ACHN (cell line): ENCODE measurements around the gene LRRC49.
"Not testable (repeated sequence)": the region's sequence is repeated elsewhere in the genome, so short reads cannot be mapped to it uniquely, and the experiment has no call there.

Experiments
- DNase-seq: peaks from one replicate; pipeline ENCODE4 v3.0.0-alpha.2; 2015
- in situ Hi-C: cut with HindIII; loops from 2 replicates; pipeline ENCODE4 v1.10.0; 2017; ENCODE audit warnings: low sequenced_read_pairs, low pct_ligation_motif_present, low pct_unique_long_range_greater_than_20kb

LRRC49 gene

DNA sequence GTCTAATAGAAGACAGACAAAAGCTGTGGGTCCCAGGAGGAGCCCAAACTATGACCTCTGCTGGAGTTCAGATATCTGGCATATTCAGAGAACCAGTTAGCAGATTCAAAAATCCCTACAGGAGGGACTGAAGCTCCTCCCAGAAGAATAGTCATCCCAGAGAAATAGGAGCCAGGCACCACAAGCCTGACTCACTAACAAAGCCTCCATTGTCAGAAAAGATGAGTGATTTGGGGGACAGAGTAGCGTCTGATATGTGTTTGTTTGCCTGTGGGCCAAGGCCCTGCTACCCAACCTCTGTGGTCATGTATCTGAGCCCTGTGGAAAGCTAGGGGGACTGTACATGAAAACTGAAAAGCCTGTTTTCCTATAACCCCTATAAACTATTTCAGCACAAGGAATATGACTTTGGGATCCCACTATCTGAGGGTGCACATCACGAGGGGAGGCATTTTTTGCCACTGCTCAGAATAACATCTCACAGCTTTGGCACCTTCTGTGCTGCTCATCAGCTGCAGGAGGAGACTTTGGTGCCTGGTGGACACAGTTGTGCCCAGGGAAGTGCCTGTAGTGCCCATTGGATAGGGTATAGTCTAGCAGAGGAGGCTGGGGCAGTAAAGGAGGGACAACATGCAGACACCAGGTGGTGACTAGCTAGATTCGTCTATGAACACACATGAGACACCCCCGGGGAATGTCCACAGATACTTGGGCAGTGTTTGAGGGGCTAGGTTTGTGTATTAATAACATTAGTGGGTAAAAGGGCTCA is 29.0 kb upstream of the LRRC49 start:
- DNase-seq = peak; percentile 45
- in situ Hi-C loops = no loop called here

DNA sequence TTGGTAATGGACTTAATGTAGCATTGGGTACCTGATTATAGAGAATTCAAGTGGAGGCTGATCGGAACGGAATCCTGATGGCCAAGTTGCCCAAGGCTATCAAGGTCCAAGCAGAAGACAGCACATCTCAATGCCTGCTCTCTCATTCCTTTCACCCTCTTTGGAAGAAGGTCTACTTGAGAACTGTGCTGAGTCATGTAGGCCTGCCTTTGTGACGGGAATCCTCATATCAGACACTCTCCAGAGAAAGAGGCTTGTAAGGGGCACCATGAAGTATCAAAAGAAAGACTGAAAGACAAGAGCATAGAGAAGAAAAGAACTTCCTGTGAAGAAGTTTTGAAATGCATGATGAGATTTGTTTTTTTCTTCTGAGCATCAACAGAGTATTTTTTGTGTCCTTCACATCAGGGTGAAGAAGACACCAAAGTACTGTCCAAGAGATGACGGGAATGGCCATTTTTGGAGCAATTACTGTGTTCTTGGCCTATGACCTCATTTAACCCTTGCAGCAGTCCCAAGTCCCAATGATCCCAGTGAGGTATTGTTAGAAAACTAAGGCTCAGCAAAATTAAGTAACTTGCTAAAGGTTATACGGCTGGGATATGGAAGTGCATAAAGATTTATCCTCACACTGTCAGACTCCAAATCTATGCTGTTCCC is 25.5 kb upstream of the LRRC49 start:
- in situ Hi-C loops = no loop called here
- no peak for DNase-seq

DNA sequence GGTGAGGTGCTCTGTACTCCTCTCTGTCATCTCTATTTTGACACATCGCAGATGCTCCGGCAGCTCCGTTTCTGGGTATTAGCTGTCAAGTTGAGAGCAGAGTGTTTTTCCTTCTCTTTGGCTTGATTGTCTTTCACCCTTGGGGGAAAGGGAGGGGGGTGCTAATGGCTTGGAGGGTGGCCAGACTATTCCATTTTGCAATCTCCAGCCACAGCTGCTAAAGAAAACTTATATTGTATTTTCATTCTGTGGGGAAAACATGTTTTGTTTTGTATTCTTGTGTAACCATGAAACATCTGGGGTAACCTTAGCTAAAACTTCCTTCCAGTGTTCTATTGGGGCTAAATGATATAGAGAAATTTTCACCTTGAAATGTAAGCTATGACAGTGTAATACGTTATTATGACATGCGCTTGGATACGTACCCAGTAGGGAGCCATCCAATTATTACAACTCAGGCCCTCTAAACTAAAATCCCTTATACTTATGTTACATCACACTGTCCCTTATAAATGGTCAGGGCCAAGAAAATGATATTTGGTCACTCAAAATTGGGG is 24.6 kb upstream of the LRRC49 start:
- in situ Hi-C loops = no loop called here
- no peak for DNase-seq

DNA sequence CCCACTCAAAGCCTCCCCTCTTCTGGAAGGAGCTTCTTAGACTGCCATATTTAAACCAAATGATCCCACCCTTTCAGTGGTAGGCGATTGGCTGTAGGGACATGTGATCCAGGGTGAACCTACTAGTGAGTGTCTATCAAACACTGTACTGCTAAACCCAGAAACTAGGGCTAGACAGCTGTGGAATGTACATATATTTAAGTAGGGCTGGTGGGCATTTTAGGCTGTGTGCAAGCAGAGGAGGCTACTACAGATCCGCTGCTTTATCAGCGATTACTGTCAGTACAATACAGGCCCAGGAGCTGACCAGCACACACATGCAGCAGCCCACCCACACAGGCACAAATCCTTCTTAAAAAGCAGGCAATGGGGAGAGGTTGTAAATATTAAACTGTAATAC is 23.3 kb upstream of the LRRC49 start:
- no peak for DNase-seq
- in situ Hi-C loops = no loop called here

DNA sequence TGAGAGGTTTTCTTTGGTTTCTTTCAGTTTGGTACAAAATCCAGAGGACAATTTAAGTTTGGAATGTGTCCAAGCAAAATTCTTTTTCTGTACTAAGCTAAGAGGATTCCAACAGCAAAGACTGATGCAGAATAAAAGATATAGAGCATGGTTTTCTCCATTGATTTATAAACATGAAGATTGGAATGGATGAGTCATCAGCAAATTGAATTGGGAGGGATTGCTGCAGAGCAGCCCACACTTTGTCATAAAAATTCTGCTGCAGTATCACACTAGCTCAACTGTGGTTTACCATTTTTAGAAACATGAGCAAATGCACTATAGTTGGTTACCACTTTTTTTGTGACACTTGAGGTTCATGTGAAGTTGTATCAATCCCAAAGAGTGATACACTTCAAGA is 22.6 kb upstream of the LRRC49 start:
- DNase-seq = no peak
- in situ Hi-C loops = no loop called here

DNA sequence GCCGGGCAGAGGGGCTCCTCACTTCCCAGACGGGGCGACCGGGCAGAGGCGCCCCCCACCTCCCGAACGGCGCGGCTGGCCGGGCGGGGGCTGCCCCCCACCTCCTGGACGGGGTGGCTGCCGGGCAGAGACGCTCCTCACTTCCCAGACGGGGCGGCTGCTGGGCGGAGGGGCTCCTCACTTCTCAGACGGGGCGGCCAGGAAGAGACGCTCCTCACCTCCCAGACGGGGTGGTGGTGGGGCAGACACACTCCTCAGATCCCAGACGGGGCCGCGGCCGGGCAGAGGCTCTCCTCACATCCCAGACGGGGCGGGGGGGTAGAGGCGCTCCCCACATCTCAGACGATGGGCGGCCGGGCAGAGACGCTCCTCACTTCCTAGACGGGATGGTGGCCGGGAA is 21.1 kb upstream of the LRRC49 start:
- DNase-seq, in situ Hi-C loops: not testable (repeated sequence)

DNA sequence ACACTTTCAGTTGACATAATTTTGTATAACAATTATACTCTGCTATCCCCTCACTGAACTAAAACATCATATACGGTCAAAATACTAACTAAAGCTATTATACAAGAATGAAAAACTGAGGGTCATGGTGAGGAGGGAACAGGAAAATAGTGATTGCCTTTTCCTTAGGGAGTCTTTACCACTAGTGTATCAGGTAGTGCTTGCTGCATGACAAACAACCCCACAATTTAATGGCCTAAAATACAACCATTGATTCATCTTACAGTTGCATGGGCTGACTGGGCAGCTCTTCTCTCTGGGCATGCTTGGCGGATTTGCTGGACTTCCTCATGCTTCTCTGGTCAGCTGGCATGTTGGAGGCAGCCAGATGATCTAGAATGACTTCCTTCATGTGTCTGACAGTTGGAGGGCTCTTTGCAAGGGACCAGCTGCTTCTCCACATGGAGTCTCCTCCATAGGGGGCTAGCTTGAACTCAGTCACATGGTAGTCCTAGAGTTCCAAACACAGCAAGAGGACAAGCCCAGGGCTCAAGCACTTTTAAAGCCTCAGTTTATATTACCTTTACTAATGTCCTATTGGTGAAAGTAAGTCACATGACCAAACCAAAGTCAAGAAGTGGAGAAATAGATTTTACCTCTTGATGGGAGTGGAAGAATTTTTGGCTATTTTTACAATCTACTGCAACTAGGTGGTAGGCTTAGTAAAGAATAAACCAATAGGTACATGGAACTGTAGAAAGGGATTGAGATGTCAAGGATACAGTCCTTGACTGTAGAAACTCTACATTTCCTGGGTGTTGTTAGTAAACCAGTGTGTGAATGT is 19.2 kb upstream of the LRRC49 start:
- in situ Hi-C loops = no loop called here
- DNase-seq = no peak

DNA sequence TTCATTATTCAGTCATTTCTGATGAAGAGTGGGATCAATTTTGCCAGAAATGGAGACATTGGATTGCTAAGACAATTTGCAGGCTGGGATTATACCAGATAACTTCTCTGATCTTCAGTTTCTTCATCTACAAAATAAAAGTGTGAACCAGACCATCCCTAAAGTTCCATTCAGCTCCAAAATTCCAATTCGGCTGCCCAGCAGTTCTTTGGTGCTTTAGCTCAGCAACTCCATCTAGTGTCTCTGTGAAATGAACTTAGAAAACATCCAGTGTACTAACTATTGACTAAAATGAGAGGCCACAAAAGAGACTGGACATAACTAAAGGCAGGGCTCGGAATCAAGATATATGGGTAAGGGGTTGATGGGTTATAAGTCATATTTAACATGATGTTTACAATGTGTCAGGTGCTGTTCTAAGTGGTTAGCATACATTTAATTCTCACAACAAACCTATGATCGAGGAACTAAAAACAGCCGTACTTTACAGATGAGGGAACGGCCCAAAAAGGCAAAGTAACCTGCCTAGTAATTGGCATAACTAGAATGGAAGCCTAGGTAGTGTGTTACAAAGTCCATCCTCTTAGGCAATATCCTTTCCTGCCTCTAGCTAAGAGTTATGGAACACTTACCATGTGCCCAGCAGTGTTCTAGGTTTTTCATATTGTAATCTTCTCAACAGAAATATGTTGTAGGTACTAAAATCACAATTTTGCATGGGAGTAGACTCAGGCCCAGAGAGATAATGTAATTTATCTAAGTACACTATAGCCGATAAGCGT is 17.4 kb upstream of the LRRC49 start:
- in situ Hi-C loops = no loop called here
- DNase-seq = peak; percentile 42

DNA sequence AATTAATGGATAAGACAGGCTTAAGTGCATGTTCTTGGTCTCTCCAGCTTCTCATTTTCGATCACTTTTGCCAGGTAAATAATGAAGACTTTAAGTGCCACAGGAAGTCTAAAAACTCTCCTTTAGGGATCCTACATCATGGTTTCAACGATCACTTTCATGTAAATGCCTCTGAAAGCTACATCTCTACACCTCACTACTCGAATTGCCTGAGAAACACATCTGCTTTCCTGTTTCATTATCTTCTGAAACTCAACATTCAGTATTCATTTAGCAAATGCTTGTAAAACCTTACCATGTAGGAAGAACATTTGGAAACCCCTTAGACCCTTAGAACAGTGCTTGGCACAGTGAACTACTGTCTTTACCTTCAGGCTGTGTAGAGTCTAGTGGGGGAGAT is 16.6 kb upstream of the LRRC49 start:
- in situ Hi-C loops = no loop called here
- no peak for DNase-seq

DNA sequence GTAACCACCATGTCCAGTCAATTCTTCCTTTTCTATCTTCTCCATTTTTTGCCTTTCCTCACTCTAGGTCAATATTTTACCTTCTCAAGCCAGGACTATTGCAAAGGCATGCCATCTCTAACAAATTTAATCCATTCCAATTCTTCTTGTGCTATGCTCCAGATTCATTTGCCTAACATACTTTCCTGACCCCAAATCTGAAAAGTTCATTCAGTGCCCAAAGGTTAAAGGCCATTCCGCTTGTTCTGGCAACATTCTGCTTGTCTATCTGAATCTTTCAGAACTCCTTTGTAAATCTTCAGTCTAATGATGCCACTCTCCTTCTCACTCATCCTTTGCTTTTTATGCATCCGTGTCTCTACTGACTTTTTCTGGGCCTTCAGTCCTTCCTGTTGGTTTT is 15.9 kb upstream of the LRRC49 start:
- in situ Hi-C loops = no loop called here
- DNase-seq = no peak

DNA sequence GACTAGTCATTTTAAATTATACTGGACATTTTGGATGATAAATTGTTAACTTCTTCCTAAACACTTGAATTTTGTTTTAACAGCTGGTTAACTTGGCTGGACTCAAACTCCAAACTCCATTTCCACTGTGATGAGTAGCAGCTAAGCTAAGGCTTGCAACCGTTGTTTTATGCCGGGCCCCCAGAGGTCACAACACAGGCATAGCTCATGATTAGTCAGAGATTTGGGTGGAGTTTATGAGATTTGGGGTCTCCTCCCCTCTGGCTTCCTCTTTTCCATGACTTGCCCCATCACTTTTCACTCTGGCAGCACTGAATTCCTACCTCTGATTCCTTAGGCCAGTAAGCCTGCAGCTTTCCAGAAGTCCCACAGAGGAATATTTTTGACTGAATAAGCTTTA is 13.2 kb upstream of the LRRC49 start:
- DNase-seq = no peak
- in situ Hi-C loops = no loop called here

DNA sequence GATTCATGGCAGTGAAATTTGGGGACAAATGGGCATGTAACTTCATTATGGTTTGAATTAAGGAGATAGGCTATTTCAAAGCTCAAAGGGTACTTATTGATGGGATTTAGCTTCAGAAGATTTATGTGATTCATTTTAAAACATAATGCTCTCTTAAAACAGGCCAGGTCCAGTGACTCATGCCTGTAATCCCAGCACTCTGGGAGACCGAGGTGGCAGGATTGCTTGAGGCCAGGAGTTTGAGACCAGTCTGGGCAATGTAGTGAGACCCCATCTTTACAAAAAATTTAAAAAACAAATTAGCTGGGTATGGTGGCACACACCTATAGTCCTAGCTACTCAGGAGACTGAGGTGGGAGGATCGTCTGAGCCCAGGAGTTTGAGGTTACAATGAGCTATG is 11.8 kb upstream of the LRRC49 start:
- in situ Hi-C loops = no loop called here
- no peak for DNase-seq

DNA sequence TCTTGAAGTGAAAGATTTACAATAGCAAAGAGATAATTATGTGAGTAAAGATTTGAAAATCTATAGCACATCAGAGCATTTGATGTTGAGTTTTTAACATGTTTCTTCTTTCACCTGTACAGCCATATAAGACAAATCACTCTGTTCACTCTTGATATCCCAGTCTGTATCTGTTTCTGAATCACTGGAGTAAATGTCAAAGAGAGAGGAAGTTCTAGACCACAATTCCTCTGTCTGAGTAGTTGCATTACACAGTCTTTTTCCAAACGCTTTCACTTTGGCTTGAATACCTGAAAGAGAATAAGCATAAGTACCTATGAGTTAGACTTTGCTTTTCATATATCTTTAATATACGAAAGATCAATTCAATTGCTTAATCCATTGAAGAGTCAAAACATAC is 10.3 kb upstream of the LRRC49 start:
- DNase-seq = no peak
- in situ Hi-C loops = no loop called here

DNA sequence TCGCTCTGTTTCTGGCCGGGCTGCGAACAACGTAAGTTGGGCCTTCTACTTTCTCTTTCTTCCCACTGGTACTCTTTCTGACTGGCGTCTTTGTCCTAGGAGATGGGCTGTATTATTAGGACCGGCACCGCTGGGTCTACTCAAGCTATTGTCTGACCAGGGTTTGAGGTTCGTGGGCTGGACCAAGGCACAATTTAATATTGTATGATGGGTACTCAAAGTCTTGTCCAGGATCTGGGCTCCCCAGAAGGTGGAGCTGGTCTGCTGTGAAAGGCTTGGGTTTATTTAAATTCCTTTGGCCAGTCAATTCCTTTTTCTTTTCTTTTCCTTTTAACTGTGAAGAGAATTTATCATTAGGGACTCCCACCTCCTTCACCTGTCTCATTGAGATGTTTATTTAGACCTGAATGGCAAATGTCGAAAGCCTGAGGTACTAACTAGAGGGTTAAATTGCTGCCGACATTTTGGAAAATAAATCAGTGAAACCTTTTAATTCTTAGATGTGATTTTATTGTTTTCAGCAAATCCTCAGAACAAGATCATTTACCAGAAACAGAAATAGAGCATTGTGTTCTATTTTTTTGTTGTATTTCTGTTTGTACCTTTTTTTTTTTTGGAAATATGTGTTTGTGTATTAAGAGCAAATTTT is 410 bp downstream of the LRRC49 start:
- in situ Hi-C loops = no loop called here
- peak; percentile 60 for DNase-seq

DNA sequence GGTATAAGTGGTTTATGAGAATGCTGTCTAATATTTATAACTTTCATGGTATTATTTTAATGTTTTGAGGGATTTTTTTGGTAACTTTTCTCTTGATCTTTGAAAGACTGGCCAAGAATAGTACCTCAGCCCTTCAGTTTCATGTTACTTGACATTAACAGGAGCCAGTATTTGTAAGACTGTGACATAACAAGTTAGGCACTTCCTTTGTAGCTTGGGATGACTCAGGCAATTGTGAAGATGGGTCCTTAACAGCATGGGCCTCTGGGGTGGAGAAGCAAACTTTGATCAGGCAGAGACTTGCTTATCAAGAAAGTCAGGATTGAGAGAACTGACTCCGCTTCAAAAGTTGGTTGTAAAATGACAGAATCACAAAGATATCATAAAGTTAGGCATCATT is 9.5 kb downstream of the LRRC49 start:
- in situ Hi-C loops = no loop called here
- DNase-seq = peak; percentile 22

DNA sequence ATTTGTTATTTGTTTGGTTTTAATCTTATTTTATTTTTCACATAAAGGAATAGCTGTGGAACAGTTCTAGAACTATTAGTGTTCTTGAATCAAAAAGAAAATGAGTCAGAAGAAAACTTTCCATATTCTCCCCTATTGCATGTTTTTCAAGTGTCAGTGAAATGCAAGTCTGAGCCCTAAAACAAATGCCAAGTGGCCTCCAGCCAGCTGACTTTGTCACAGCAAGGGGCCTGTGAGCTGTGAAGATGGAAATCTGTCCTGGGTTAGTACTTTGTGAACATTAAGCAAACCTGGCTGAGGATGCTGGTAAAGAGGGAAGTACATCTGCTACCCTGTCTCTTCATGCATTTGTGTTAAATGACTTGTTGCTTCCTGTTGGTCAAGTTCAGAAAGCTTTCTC is 14.2 kb downstream of the LRRC49 start:
- no peak for DNase-seq
- in situ Hi-C loops = no loop called here

DNA sequence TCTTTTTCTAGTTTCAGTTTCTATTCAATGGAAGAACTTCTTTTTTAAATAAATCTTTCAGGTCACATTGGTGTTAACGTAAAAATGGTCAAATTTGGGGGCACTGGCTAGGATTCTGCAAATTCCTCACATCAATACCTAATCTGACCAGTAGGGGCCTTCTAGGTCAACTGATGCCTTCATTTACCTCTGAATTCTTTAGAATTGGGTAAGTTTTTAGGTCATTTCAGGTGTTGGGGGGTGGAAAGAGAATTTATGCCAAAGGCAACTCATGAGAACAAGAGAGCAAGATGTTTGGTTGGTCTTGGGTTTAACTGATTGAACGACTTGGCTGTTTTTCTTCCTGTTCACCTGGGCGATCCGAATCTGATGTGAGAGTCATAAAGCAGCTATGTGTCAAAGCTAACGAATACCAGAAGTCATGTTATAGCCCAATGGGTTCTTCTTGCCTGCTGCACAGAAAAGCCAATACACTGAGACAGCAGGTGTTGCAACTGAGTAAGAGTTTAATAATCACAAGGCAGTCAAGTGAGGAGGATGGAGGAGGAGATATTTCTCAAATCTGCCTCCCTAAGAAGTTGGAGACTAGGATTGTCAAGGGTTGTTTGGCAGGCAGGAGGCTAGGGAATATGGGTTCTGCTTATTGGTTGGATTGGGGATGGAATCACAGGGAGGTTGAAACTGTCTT is 15.3 kb downstream of the LRRC49 start:
- in situ Hi-C loops = no loop called here
- no peak for DNase-seq

DNA sequence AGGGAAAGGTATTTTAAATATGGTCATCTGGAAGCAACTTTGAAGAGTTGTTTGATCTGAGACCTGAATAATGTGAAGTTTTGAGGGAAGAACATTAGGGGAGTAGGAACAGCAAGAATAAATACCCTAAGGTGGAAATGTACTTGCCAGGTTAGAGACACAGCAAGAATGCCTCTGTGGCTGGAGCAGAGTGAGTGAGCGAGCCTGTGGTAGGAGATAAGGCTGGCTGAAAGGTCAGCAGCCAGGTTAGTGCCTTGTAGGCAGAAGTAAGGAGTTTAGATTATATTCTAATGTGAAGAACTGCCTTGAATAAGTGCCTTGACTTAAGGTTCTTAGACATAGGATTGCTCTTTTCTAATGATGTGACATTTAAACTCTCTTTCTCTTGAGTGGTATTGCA is 18.3 kb downstream of the LRRC49 start:
- in situ Hi-C loops = no loop called here

More for the DNA sequence above, 18.3 kb downstream of the LRRC49 start:
- no peak for DNase-seq
